ENCODE measurements around the gene ADM.

The ADM gene

GRCh38 chr11:10310301-10310841, 5.5 kb downstream of the ADM start:
- DNase-seq: no peak

GRCh38 chr11:10311802-10312201, 6.9 kb downstream of the ADM start:
- no peak for DNase-seq

GRCh38 chr11:10314199-10315072, 9.6 kb downstream of the ADM start:
- peak; percentile 33 for DNase-seq

- DNase-seq: no peak
These were observed 10.2 kb downstream of the ADM start for GRCh38 chr11:10315083-10315482.

- no peak for DNase-seq
These were observed 12.4 kb downstream of the ADM start for GRCh38 chr11:10317151-10317755.

GRCh38 chr11:10317776-10318526, 13.1 kb downstream of the ADM start:
- no peak for DNase-seq

GRCh38 chr11:10318527-10318802, 13.6 kb downstream of the ADM start:
- DNase-seq: no peak

GRCh38 chr11:10319702-10320558, 15.1 kb downstream of the ADM start:
- DNase-seq: no peak

- no peak for DNase-seq
These were observed 16.0 kb downstream of the ADM start for GRCh38 chr11:10320736-10321465.

GRCh38 chr11:10322401-10322800, 17.5 kb downstream of the ADM start:
- DNase-seq: no peak

- peak; percentile 52 for DNase-seq
These were observed 18.2 kb downstream of the ADM start for GRCh38 chr11:10322830-10323792.

GRCh38 chr11:10323793-10324170, 18.9 kb downstream of the ADM start:
- no peak for DNase-seq

GRCh38 chr11:10324474-10324873, 19.6 kb downstream of the ADM start:
- no peak for DNase-seq

GRCh38 chr11:10325277-10326011, 20.6 kb downstream of the ADM start:
- no peak for DNase-seq

GRCh38 chr11:10326012-10326964, 21.4 kb downstream of the ADM start:
- no peak for DNase-seq

GRCh38 chr11:10327254-10327653, 22.4 kb downstream of the ADM start:
- DNase-seq: no peak

GRCh38 chr11:10328314-10329098, 23.6 kb downstream of the ADM start:
- no peak for DNase-seq

GRCh38 chr11:10329356-10329755, 24.5 kb downstream of the ADM start:
- no peak for DNase-seq

Data from CD4-positive, alpha-beta T cell treated with Interleukin-4 for 4 hours (primary cell).